ENCODE data around the gene EPB41L4A.

The EPB41L4A gene

DNA sequence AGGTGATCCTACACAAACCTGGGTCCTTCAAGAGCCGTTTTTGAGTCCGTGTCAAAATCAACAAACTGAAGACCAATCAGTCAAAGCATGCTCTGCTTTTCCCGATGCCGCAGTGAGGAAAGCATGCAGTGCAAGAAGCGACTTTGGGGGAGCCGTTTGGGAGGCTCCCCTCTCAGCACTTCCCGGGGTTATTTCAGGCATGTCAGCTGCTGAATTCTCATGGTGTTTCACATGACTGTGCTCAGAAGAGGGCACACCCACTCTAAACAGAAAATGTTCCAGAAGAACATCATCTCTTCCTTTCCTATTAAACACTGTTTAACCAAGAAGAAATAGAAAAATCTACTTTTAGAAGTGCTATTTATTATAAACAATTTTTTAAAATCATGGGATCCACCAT is 125.5 kb downstream of the EPB41L4A start:
- H3K27ac ChIP-seq (ENCODE audit: insufficient read depth, low read depth, low read length, poor library complexity, severe bottlenecking): no peak overlapping the region
- no peaks in the 10 kb centered on the region for H3K9me3 ChIP-seq (ENCODE audit: control insufficient read depth, low read length)
- 90 to 91% methylated on average over 7 of the region's 7 CpGs for WGBS, 2 experiments

DNA sequence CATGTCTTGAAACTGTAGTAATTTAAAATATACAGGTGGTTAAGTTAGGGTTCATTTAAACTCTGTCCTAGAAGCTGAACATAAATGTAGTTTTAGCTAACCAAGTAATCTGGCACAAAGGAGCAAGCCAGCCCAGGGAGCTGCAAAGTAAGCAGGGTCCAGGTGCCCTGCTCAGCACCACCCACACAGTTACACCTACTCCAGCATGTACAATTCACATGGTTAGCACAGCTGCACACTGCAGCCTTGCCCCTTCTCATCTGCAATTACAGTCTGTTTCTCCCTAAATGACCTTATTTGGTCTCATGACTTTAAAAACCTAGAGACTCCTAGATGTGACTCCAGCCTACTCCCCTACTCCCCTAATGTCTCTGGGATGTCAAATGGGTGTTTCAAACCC is 128.4 kb downstream of the EPB41L4A start:
- no peak overlapping the region for H3K4me3 ChIP-seq (ENCODE audit: insufficient read depth, low read depth, low read length)
- no peaks in the 10 kb centered on the region for H3K27me3 ChIP-seq (ENCODE audit: control insufficient read depth, insufficient read depth, low read length, poor library complexity, severe bottlenecking)
- no peaks in the 10 kb centered on the region for H3K9me3 ChIP-seq (ENCODE audit: control insufficient read depth, low read length)
- no peak overlapping the region for H3K27ac ChIP-seq (ENCODE audit: insufficient read depth, low read depth, low read length, poor library complexity, severe bottlenecking)
- H3K36me3 ChIP-seq (ENCODE audit: control insufficient read depth, insufficient read depth, low read length): no peaks in the 10 kb centered on the region
- no peaks in the 10 kb centered on the region for H3K4me1 ChIP-seq (ENCODE audit: control insufficient read depth, insufficient read depth, low read length)

More for the DNA sequence above, 125.5 kb downstream of the EPB41L4A start:
- no peaks in the 10 kb centered on the region for H3K36me3 ChIP-seq (ENCODE audit: control insufficient read depth, insufficient read depth, low read length)
- no peak overlapping the region for H3K4me3 ChIP-seq (ENCODE audit: insufficient read depth, low read depth, low read length)
- H3K27me3 ChIP-seq (ENCODE audit: control insufficient read depth, insufficient read depth, low read length, poor library complexity, severe bottlenecking): no peaks in the 10 kb centered on the region
- no peaks in the 10 kb centered on the region for H3K4me1 ChIP-seq (ENCODE audit: control insufficient read depth, insufficient read depth, low read length)

DNA sequence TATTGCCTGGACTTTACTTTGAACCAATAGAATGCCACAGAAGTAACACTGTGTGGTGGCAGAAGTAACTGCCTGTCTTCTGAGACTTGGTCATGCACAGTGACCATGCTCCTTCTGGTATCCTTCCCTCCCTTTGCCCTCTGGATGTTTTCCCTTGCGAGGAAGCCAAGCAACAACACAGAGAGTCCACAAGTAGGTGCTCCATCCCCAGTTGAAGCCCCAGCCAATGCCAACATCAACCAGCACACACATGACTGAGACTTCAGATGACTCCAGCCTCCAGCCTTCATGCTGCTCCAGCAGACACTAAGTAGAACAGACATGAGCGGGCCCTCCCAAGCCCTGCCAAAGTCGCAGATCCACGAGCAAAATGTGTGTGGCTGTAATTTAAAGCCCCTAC is 129.6 kb downstream of the EPB41L4A start:
- H3K9me3 ChIP-seq (ENCODE audit: control insufficient read depth, low read length): no peaks in the 10 kb centered on the region
- no peak overlapping the region for H3K4me3 ChIP-seq (ENCODE audit: insufficient read depth, low read depth, low read length)
- H3K27me3 ChIP-seq (ENCODE audit: control insufficient read depth, insufficient read depth, low read length, poor library complexity, severe bottlenecking): no peaks in the 10 kb centered on the region
- no peaks in the 10 kb centered on the region for H3K36me3 ChIP-seq (ENCODE audit: control insufficient read depth, insufficient read depth, low read length)
- H3K4me1 ChIP-seq (ENCODE audit: control insufficient read depth, insufficient read depth, low read length): no peaks in the 10 kb centered on the region
- WGBS, 2 experiments: 87 to 90% methylated on average over 4 of the region's 4 CpGs
- H3K27ac ChIP-seq (ENCODE audit: insufficient read depth, low read depth, low read length, poor library complexity, severe bottlenecking): no peak overlapping the region

- 87 to 88% methylated on average over 5 of the region's 5 CpGs for WGBS, 2 experiments
- Histone ChIP-seq H3K27ac (ENCODE audit: insufficient read depth, low read depth, low read length, poor library complexity, severe bottlenecking) (no peak overlapping the region), H3K36me3 (ENCODE audit: control insufficient read depth, insufficient read depth, low read length) (no peaks in the 10 kb centered on the region), H3K4me3 (ENCODE audit: insufficient read depth, low read depth, low read length) (no peak overlapping the region), H3K4me1 (ENCODE audit: control insufficient read depth, insufficient read depth, low read length) (no peaks in the 10 kb centered on the region), H3K27me3 (ENCODE audit: control insufficient read depth, insufficient read depth, low read length, poor library complexity, severe bottlenecking) (no peaks in the 10 kb centered on the region), H3K9me3 (ENCODE audit: control insufficient read depth, low read length) (no peaks in the 10 kb centered on the region)
Measured at GRCh38 chr5:112283943-112284929, 134.8 kb downstream of the EPB41L4A start.

DNA sequence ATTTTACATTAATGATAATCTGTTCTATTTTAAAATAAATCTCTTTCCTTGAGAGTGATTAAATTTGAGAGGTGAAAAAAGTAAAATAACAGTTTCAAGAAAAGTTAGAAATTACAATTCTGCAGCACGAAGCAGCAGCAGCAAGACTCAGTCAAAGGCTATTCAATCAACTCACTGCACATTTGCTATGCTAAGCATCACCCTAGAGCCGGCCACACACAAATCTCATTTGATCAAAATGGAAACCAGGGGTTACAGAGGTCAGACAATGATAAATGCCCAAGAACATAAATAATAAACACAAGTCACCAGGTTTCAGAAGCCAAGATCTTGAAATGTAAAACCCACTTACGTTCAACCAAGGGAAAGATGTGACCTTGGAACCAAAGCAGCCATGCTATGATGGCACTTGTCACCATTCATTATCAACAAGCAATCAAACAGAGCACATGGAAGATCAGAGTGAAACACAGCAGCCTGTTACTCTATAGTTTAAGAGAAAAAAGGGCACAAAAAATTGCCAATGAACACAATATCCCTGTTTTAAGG is 136.0 kb downstream of the EPB41L4A start:
- H3K4me3 ChIP-seq (ENCODE audit: insufficient read depth, low read depth, low read length): no peak overlapping the region
- no peaks in the 10 kb centered on the region for H3K27me3 ChIP-seq (ENCODE audit: control insufficient read depth, insufficient read depth, low read length, poor library complexity, severe bottlenecking)
- WGBS, 2 experiments: 94 to 96% methylated on average over 3 of the region's 3 CpGs
- H3K4me1 ChIP-seq (ENCODE audit: control insufficient read depth, insufficient read depth, low read length): no peaks in the 10 kb centered on the region
- H3K36me3 ChIP-seq (ENCODE audit: control insufficient read depth, insufficient read depth, low read length): no peaks in the 10 kb centered on the region
- no peak overlapping the region for H3K27ac ChIP-seq (ENCODE audit: insufficient read depth, low read depth, low read length, poor library complexity, severe bottlenecking)
- H3K9me3 ChIP-seq (ENCODE audit: control insufficient read depth, low read length): no peaks in the 10 kb centered on the region

DNA sequence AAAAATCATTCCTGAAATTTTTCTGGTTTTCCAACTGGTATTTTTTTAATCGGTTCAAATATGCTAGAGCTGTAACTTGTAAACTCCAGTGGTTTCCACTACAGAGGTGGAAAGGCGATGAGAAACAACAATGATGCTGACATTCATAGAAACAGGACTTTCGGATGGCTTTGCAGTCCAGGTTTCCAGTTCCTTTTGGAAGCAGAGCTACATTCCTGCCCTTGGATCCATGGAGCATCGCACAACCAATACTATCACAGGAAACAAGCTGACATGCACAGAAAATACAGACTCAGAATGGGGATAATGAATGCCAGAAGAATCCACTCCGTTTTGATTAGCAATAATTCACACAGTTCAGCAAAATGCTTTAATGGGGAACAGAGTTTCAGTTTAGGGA is 140.0 kb downstream of the EPB41L4A start:
- 93 to 96% methylated on average over 5 of the region's 5 CpGs for WGBS, 2 experiments
- H3K4me1 ChIP-seq (ENCODE audit: control insufficient read depth, insufficient read depth, low read length): no peaks in the 10 kb centered on the region
- H3K4me3 ChIP-seq (ENCODE audit: insufficient read depth, low read depth, low read length): no peak overlapping the region
- no peaks in the 10 kb centered on the region for H3K27me3 ChIP-seq (ENCODE audit: control insufficient read depth, insufficient read depth, low read length, poor library complexity, severe bottlenecking)
- H3K27ac ChIP-seq (ENCODE audit: insufficient read depth, low read depth, low read length, poor library complexity, severe bottlenecking): no peak overlapping the region
- H3K9me3 ChIP-seq (ENCODE audit: control insufficient read depth, low read length): no peaks in the 10 kb centered on the region
- H3K36me3 ChIP-seq (ENCODE audit: control insufficient read depth, insufficient read depth, low read length): no peaks in the 10 kb centered on the region

DNA sequence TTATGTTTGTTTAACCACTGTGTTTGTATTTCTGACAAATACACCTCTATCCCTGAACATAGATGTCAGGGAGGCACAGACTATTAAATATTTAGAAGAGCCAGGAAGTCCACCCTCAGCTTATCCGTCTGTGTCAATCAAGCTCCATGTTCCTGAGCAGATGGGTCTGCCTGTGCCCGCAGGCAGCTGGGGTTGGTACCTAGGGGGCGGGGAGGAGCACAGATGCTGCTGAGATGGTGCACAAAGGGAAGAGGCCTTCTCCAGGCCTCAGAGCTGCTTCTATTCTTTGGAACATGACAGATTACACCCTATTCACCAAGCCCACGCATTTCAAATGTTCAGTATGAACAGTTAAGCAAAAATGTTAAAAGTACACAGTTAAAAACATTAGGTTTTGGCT is 142.1 kb downstream of the EPB41L4A start:
- Histone ChIP-seq H3K4me1 (ENCODE audit: control insufficient read depth, insufficient read depth, low read length) (no peaks in the 10 kb centered on the region), H3K36me3 (ENCODE audit: control insufficient read depth, insufficient read depth, low read length) (no peaks in the 10 kb centered on the region), H3K27ac (ENCODE audit: insufficient read depth, low read depth, low read length, poor library complexity, severe bottlenecking) (no peak overlapping the region), H3K9me3 (ENCODE audit: control insufficient read depth, low read length) (no peaks in the 10 kb centered on the region), H3K4me3 (ENCODE audit: insufficient read depth, low read depth, low read length) (no peak overlapping the region), H3K27me3 (ENCODE audit: control insufficient read depth, insufficient read depth, low read length, poor library complexity, severe bottlenecking) (no peaks in the 10 kb centered on the region)
- 64 to 70% methylated on average over 4 of the region's 4 CpGs for WGBS, 2 experiments

- H3K4me1 ChIP-seq (ENCODE audit: control insufficient read depth, insufficient read depth, low read length): no peaks in the 10 kb centered on the region
- no peak overlapping the region for H3K27ac ChIP-seq (ENCODE audit: insufficient read depth, low read depth, low read length, poor library complexity, severe bottlenecking)
- H3K4me3 ChIP-seq (ENCODE audit: insufficient read depth, low read depth, low read length): no peak overlapping the region
- 100% methylated on average over 1 of the region's 1 CpG; no CpG with 5 or more reads in 1 of the 2 experiments for WGBS, 2 experiments
- no peaks in the 10 kb centered on the region for H3K36me3 ChIP-seq (ENCODE audit: control insufficient read depth, insufficient read depth, low read length)
- no peaks in the 10 kb centered on the region for H3K9me3 ChIP-seq (ENCODE audit: control insufficient read depth, low read length)
- no peaks in the 10 kb centered on the region for H3K27me3 ChIP-seq (ENCODE audit: control insufficient read depth, insufficient read depth, low read length, poor library complexity, severe bottlenecking)
Measured at GRCh38 chr5:112275671-112276070, 143.4 kb downstream of the EPB41L4A start.

GRCh38 chr5:112270299-112271293 is 148.5 kb downstream of the EPB41L4A start:
- no peaks in the 10 kb centered on the region for H3K4me1 ChIP-seq (ENCODE audit: control insufficient read depth, insufficient read depth, low read length)
- H3K27me3 ChIP-seq (ENCODE audit: control insufficient read depth, insufficient read depth, low read length, poor library complexity, severe bottlenecking): no peaks in the 10 kb centered on the region
- no peaks in the 10 kb centered on the region for H3K9me3 ChIP-seq (ENCODE audit: control insufficient read depth, low read length)
- 79 to 86% methylated on average over 2 to 3 of the region's 4 CpGs for WGBS, 2 experiments
- H3K27ac ChIP-seq (ENCODE audit: insufficient read depth, low read depth, low read length, poor library complexity, severe bottlenecking): peak overlapping the region; percentile 8
- no peak overlapping the region for H3K4me3 ChIP-seq (ENCODE audit: insufficient read depth, low read depth, low read length)
- H3K36me3 ChIP-seq (ENCODE audit: control insufficient read depth, insufficient read depth, low read length): no peaks in the 10 kb centered on the region

Measured in ectodermal cell (in vitro differentiated cells).